ENCODE measurements around the gene LAMB1.

DNA sequence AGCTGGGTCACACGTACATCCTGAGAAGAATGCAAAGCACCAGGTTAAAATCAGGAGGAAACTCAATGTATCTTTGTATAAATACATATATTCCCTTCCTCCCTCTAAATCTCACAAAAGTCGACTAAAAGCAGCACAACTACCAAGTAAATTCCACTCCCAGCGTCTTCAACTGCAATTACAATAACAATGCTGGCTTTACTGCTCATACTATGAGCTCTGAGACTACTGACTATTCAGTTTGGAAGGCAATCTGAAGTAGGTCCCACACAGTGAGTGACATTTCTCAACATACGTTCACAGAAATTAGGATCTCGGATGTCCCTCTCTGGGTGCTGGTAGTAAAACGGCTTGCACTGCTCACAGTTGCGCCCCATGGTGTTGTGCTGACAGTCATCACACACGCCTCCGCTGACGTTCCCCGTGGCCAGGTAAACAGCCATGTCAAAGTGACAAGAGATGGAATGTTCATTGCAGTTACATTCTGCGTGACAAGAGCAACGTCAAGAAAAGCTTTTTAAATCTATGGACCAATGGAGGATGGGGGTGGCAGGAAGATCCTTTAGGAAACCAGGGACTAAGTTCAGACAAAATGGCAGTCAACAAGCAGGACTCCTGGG lies 27.5 kb downstream of the LAMB1 start:
- TF ChIP-seq, protein P1, sequence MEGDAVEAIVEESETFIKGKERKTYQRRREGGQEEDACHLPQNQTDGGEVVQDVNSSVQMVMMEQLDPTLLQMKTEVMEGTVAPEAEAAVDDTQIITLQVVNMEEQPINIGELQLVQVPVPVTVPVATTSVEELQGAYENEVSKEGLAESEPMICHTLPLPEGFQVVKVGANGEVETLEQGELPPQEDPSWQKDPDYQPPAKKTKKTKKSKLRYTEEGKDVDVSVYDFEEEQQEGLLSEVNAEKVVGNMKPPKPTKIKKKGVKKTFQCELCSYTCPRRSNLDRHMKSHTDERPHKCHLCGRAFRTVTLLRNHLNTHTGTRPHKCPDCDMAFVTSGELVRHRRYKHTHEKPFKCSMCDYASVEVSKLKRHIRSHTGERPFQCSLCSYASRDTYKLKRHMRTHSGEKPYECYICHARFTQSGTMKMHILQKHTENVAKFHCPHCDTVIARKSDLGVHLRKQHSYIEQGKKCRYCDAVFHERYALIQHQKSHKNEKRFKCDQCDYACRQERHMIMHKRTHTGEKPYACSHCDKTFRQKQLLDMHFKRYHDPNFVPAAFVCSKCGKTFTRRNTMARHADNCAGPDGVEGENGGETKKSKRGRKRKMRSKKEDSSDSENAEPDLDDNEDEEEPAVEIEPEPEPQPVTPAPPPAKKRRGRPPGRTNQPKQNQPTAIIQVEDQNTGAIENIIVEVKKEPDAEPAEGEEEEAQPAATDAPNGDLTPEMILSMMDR (IDR thresholded peaks at IDR 0.05; ENCODE audit: low read length) = no peak
- TF ChIP-seq EZH2phosphoT487 (IDR thresholded peaks at IDR 0.05; ENCODE audit: low read length) (no peak), EZH2 (optimal IDR thresholded peaks at IDR 0.05; ENCODE audit: low read depth, low read length) (no peak)

Data from MM.1S (cell line).